Natural killer cell treated with Interleukin-12 subunit alpha and Interleukin-12 subunit beta and Interleukin-15 and Interleukin-18, amount 100 ng/mL, for 72 hours (primary cell): ENCODE measurements around the gene CFAP251. TPM values are rescaled to one million over a fixed set of nuclear protein-coding genes. Genes with fewer than 3 reads are reported as not detected.
"Not testable (repeated sequence)": the region's sequence is repeated elsewhere in the genome, so short reads cannot be mapped to it uniquely, and the experiment has no call there.

Source experiments
- ATAC-seq, 2 donors: fragments of 150-1000 bp; cut with Tn5 transposase in 1 of 2; sonication (Bioruptor Pico), chemical (Tn5 transposase) in 1 of 2; 2 replicates each; pipeline ENCODE4 v1.10.0; 2021
- DNase-seq: peaks from one replicate; pipeline ENCODE4 v3.0.0; 2022; ENCODE audit warnings: low spot score
- H3K27ac Mint-ChIP-seq, 2 donors: 1 replicate in 1 of 2; 2 replicates in 1 of 2; pipeline ENCODE4 v1.8.0; 2022; ENCODE audit warnings: mixed read lengths in 2 of 2, mild to moderate bottlenecking in 1 of 2, moderate library complexity in 1 of 2
- H3K27me3 Mint-ChIP-seq, 2 donors: 1 replicate in 1 of 2; 2 replicates in 1 of 2; pipeline ENCODE4 v1.8.0; 2022; ENCODE audit warnings: mixed read lengths in 2 of 2
- H3K36me3 Mint-ChIP-seq: one replicate; pipeline ENCODE4 v1.8.0; 2022; ENCODE audit warnings: mixed read lengths
- H3K4me1 Mint-ChIP-seq, 2 donors: 1 replicate in 1 of 2; 2 replicates in 1 of 2; pipeline ENCODE4 v1.8.0; 2022; ENCODE audit warnings: low read depth in 2 of 2, mixed read lengths in 2 of 2, mild to moderate bottlenecking in 1 of 2
- H3K4me3 Mint-ChIP-seq: one replicate; pipeline ENCODE4 v1.8.0; 2022; ENCODE audit warnings: mixed read lengths
- H3K9me3 Mint-ChIP-seq: 2 replicates; pipeline ENCODE4 v1.8.0; 2022; ENCODE audit warnings: mixed read lengths
- total RNA-seq, 2 donors: library from RNA; stranded (reverse); gene quantifications; one replicate each; pipeline ENCODE4 v1.2.3, GENCODE V29; 2022

Gene CFAP251, protein sequence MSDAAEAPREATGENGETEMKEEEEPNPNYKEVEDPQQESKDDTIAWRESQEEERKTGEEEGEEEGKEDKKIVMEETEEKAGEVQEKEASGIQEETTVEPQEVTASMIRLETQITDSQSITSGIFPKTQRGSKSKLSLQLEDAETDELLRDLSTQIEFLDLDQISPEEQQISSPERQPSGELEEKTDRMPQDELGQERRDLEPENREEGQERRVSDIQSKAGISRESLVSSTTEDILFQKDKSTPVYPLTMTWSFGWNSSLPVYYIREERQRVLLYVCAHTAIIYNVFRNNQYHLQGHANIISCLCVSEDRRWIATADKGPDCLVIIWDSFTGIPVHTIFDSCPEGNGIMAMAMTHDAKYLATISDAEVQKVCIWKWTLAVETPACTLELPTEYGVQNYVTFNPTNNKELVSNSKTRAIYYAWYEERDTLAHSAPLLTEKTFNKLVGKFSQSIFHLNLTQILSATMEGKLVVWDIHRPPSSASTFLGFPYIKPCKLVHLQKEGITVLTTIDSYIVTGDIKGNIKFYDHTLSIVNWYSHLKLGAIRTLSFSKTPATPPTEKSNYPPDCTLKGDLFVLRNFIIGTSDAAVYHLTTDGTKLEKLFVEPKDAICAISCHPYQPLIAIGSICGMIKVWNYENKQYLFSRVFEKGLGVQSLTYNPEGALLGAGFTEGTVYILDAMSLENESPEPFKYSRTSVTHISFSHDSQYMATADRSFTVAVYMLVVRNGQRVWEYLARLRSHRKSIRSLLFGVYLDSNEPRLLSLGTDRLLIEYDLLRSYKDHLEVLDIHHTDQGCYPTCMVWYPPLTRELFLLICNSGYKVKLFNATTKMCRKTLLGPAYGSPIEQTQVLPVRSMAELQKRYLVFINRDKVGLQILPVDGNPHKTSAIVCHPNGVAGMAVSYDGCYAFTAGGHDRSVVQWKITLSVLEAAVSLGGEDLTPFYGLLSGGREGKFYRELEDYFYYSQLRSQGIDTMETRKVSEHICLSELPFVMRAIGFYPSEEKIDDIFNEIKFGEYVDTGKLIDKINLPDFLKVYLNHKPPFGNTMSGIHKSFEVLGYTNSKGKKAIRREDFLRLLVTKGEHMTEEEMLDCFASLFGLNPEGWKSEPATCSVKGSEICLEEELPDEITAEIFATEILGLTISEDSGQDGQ
- total RNA-seq: 1 to 10 TPM; 2.0 to 2.9 TPM

- Mint-ChIP-seq H3K27me3 (no peaks in the 10 kb centered on the region), H3K4me3 (peak within 1 kb of the TSS; percentile 81), H3K36me3 (peaks cover 9% of the 10 kb centered on the region), H3K27ac (peak within 1 kb of the TSS; percentile 43 to 85), H3K9me3 (no peaks in the 10 kb centered on the region), H3K4me1 (peaks cover 11 to 17% of the 10 kb centered on the region in 2 donors)
- DNase-seq: peak; percentile 97
- ATAC-seq: peak; percentile 99
Measured at GRCh38 chr12:121917950-121918678, at the start of gene CFAP251. CFAP251 (plus strand) TSS chr12:121918592; CDS start chr12:121921306, 2,714 bp downstream.

- not testable (repeated sequence) for DNase-seq, H3K4me1 Mint-ChIP-seq, H3K9me3 Mint-ChIP-seq, H3K4me3 Mint-ChIP-seq, ATAC-seq, H3K36me3 Mint-ChIP-seq, H3K27me3 Mint-ChIP-seq, H3K27ac Mint-ChIP-seq
Measured at GRCh38 chr12:121869229-121869628, 49.2 kb upstream of the CFAP251 start.

GRCh38 chr12:121871467-121871866 is 46.9 kb upstream of the CFAP251 start:
- Mint-ChIP-seq H3K9me3 (no peaks in the 10 kb centered on the region), H3K27me3 (no peaks in the 10 kb centered on the region), H3K4me1 (no peaks in the 10 kb centered on the region), H3K36me3 (no peaks in the 10 kb centered on the region), H3K4me3 (no peak overlapping the region), H3K27ac (no peak overlapping the region)
- no peak for DNase-seq
- ATAC-seq: peak in 1 of 2 donors; percentile 20

- DNase-seq (no peak), ATAC-seq (no peak)
- H3K27ac Mint-ChIP-seq: no peak overlapping the region
- no peaks in the 10 kb centered on the region for H3K4me1 Mint-ChIP-seq
- H3K36me3 Mint-ChIP-seq: no peaks in the 10 kb centered on the region
- no peaks in the 10 kb centered on the region for H3K9me3 Mint-ChIP-seq
- no peak overlapping the region for H3K4me3 Mint-ChIP-seq
- H3K27me3 Mint-ChIP-seq: no peaks in the 10 kb centered on the region
Measured at GRCh38 chr12:121872546-121873215, 45.7 kb upstream of the CFAP251 start.

DNA sequence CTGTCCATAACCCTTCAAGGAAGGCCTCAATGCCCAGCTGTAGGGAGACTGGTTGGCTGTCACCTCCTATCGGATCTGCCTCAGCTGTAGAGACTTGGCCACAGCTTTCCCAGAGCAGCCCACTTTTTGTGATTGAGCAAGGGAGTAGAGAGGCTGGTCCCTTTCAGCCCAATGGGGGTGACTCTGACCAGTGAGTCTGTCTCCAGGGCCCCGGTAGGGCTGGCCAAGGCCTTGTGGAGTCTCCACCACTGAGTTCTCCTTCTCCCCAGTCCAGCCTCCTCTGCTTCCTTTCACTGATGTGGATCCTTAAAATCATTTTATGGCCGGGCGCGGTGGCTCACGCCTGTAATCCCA is 45.2 kb upstream of the CFAP251 start:
- no peak overlapping the region for H3K4me3 Mint-ChIP-seq
- H3K27me3 Mint-ChIP-seq: no peaks in the 10 kb centered on the region
- H3K4me1 Mint-ChIP-seq: no peaks in the 10 kb centered on the region
- no peak for ATAC-seq
- no peaks in the 10 kb centered on the region for H3K9me3 Mint-ChIP-seq
- no peak for DNase-seq
- H3K36me3 Mint-ChIP-seq: no peaks in the 10 kb centered on the region
- H3K27ac Mint-ChIP-seq: no peak overlapping the region

DNA sequence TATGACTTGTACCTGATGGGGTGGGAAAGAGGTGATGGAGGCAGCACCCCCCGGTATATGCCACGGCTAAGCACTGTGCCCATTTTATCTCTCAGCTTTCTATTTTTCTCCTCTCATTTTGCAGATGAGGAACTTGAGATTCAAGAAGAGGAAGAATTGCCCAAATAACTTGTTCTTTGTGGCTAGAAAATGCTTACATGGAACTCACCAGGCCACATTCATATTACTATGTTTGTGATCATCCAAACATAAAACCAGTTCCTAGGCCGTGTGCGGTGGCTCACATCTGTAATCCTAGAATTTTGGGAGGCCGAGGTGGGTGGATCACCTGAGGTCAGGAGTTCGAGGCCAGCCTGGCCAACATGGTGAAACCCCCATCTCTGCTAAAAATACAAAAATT is 44.3 kb upstream of the CFAP251 start:
- H3K4me1 Mint-ChIP-seq: no peaks in the 10 kb centered on the region
- no peaks in the 10 kb centered on the region for H3K9me3 Mint-ChIP-seq
- DNase-seq (no peak), ATAC-seq (no peak)
- H3K36me3 Mint-ChIP-seq: no peaks in the 10 kb centered on the region
- no peaks in the 10 kb centered on the region for H3K27me3 Mint-ChIP-seq
- H3K4me3 Mint-ChIP-seq: no peak overlapping the region
- no peak overlapping the region for H3K27ac Mint-ChIP-seq

DNA sequence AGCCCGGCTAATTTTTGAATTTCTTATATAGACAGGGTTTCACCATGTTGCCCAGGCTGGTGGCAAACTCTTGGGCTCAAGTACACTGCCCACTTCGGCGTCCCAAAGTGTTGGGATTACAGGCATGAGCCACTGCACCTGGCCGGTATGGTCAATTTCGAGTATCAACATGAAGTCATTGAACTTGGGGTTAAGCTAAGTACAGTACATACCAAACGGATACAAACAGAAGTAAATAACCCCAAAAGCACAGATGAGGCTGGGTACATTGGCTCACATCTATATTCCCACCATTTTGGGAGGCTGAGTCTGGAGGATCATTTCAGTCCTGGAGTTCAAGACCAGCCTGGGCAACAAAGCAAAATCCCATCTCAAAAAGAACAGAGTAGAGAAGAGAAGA is 42.8 kb upstream of the CFAP251 start:
- H3K27ac Mint-ChIP-seq: no peak overlapping the region
- no peak overlapping the region for H3K4me3 Mint-ChIP-seq
- H3K36me3 Mint-ChIP-seq: no peaks in the 10 kb centered on the region
- DNase-seq: no peak
- ATAC-seq: no peak
- no peaks in the 10 kb centered on the region for H3K4me1 Mint-ChIP-seq
- H3K27me3 Mint-ChIP-seq: no peaks in the 10 kb centered on the region
- H3K9me3 Mint-ChIP-seq: no peaks in the 10 kb centered on the region

DNA sequence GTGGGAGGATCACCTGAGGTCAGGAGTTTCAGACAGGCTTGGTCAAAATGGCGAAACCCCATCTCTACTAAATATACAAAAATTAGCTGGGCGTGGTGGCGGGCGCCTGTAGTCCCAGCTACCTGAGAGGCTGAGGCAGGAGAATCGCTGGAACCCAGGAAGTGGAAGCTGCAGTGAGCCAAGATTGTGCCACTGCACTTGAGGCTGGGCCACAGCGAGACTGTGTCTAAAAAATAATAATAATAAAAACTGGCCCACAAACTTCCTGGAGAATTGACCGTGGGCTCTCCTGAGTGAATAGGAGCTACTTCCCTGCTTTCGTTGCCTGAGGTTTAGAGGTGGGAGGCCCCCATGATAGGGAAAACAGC is 42.3 kb upstream of the CFAP251 start:
- not testable (repeated sequence) for DNase-seq, H3K27ac Mint-ChIP-seq, H3K4me1 Mint-ChIP-seq, H3K9me3 Mint-ChIP-seq, H3K4me3 Mint-ChIP-seq, ATAC-seq, H3K36me3 Mint-ChIP-seq, H3K27me3 Mint-ChIP-seq

DNA sequence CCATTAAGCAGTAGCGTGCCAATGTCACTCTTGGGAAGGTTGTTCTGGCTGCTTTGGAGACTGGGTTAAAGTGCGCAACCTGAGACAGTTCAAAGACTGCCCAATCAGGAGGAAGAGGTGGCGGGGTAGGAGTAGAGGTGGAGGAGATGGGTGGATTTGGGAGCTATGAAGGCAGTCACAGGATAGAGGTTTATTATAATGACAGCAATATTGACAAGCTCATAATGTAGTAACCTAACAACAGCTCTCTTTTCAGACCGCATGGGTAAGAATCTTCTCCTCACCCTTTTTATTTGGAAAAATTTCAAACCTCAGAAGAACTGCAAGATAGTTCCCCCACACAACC is 35.1 kb upstream of the CFAP251 start:
- Mint-ChIP-seq H3K4me1 (peaks cover under 1 to 7% of the 10 kb centered on the region in 2 donors), H3K27me3 (peaks cover 0 to 5% of the 10 kb centered on the region in 2 donors), H3K4me3 (no peak overlapping the region), H3K36me3 (no peaks in the 10 kb centered on the region), H3K27ac (no peak overlapping the region), H3K9me3 (no peaks in the 10 kb centered on the region)
- ATAC-seq: no peak
- no peak for DNase-seq

DNA sequence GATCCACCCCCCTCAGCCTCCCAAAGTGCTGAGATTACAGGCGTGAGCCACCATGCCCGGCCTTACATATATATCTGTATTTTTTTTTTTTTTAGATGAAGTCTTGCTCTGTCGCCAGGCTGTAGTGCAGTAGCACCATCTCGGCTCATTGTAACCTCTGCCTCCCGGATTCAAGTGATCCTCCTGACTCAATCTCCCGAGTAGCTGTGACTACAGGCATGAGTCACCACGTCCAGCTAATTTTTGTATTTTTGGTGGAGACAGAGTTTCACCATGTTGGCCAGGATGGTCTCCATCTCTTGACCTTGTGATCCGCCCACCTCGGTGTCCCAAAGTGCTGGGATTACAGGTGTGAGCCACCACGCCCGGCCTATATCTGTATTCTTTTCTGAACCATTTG is 33.3 kb upstream of the CFAP251 start:
- not testable (repeated sequence) for H3K4me3 Mint-ChIP-seq, H3K27me3 Mint-ChIP-seq, H3K9me3 Mint-ChIP-seq, DNase-seq, H3K36me3 Mint-ChIP-seq, H3K27ac Mint-ChIP-seq, ATAC-seq
- H3K4me1 Mint-ChIP-seq: peaks cover 12 to 21% of the 10 kb centered on the region in 2 donors

DNA sequence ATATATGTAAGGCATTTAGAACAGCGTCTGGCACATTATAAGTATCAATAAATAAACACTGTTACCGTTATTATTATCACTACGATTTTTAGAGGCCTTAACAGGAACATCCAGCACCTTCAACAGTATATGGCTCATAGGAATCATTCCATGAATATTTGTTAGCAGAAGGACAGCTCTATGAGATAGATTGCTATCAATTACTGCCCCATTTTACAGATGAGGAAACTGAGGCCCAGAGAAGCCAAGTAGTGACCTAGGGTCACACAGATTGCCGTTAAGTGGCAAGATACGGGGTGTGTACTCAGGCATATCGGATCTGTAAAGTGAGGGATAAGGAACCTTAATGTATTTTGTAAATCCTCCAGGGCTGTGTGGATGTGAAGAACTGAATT is 30.3 kb upstream of the CFAP251 start:
- peak overlapping the region; percentile 98 for H3K4me3 Mint-ChIP-seq
- H3K4me1 Mint-ChIP-seq: peaks cover 16 to 24% of the 10 kb centered on the region in 2 donors
- DNase-seq: no peak
- H3K27ac Mint-ChIP-seq: peak overlapping the region; percentile 90 to 95
- no peaks in the 10 kb centered on the region for H3K9me3 Mint-ChIP-seq
- H3K27me3 Mint-ChIP-seq: peaks cover 0 to 5% of the 10 kb centered on the region in 2 donors
- no peak for ATAC-seq
- no peaks in the 10 kb centered on the region for H3K36me3 Mint-ChIP-seq

GRCh38 chr12:121888478-121889273 is 29.7 kb upstream of the CFAP251 start, which contains the start of gene PSMD9:
PSMD9 (plus strand) TSS chr12:121888790; CDS start chr12:121888857, 67 bp downstream.
- Mint-ChIP-seq H3K27ac (peak within 1 kb of the TSS; percentile 90 to 95), H3K27me3 (peaks cover 0 to 4% of the 10 kb centered on the region in 2 donors), H3K4me3 (peak within 1 kb of the TSS; percentile 98), H3K36me3 (no peaks in the 10 kb centered on the region), H3K4me1 (peaks cover 18 to 29% of the 10 kb centered on the region in 2 donors), H3K9me3 (no peaks in the 10 kb centered on the region)
- DNase-seq (peak; percentile 97), ATAC-seq (peak; percentile 98 to 99)
